OCI-LY1 (cell line): ENCODE data around the gene CASQ2.

Experiments used
- H2AFZ ChIP-seq: fragments of 200-600 bp; sonication (generic), shearing (Covaris generic); 2 replicates; pipeline ENCODE4 v1.6.0; 2014; ENCODE audit warnings: antibody characterized with exemption, mild to moderate bottlenecking, low read length
- H3F3A ChIP-seq: fragments of 200-600 bp; sonication (generic), shearing (Covaris generic); 2 replicates; pipeline ENCODE4 v1.6.0; 2014; ENCODE audit warnings: mild to moderate bottlenecking, antibody characterized with exemption, low read length, moderate library complexity; ENCODE audit not compliant: insufficient read depth
- H3K27ac ChIP-seq: fragments of 200-600 bp; sonication (generic); 2 replicates; pipeline ENCODE4 v1.5.1; 2014; ENCODE audit warnings: low read length, mixed run types, mild to moderate bottlenecking, low read depth; ENCODE audit not compliant: poor library complexity, severe bottlenecking
- H3K27me3 ChIP-seq: fragments of 200-600 bp; sonication (generic); 2 replicates; pipeline ENCODE4 v1.6.0; 2014; ENCODE audit warnings: antibody characterized with exemption, mild to moderate bottlenecking, low read length, moderate library complexity; ENCODE audit not compliant: insufficient read depth
- H3K36me3 ChIP-seq: fragments of 200-600 bp; sonication (generic); 2 replicates; pipeline ENCODE4 v1.6.1; 2014; ENCODE audit warnings: mild to moderate bottlenecking, antibody characterized with exemption, low read length, moderate library complexity, mixed read lengths; ENCODE audit not compliant: insufficient read depth
- H3K4me1 ChIP-seq: fragments of 200-600 bp; sonication (generic); 2 replicates; pipeline ENCODE4 v1.5.1; 2014; ENCODE audit warnings: mild to moderate bottlenecking, low read length, moderate library complexity; ENCODE audit not compliant: insufficient read depth, severe bottlenecking
- H3K4me2 ChIP-seq: fragments of 200-600 bp; sonication (generic), shearing (Covaris generic); 2 replicates; pipeline ENCODE4 v1.6.1; 2014; ENCODE audit warnings: low read length
- H3K4me3 ChIP-seq: fragments of 200-600 bp; sonication (generic); 2 replicates; pipeline ENCODE4 v1.5.1; 2014; ENCODE audit warnings: low read length, low read depth, mild to moderate bottlenecking, mixed read lengths; ENCODE audit not compliant: poor library complexity, severe bottlenecking
- H3K79me2 ChIP-seq: fragments of 200-600 bp; shearing (Covaris generic); 2 replicates; pipeline ENCODE4 v1.6.1; 2016; ENCODE audit warnings: mixed run types, low read length, mixed read lengths; ENCODE audit not compliant: insufficient read depth
- H3K9ac ChIP-seq: fragments of 200-600 bp; sonication (generic), shearing (Covaris generic); 2 replicates; pipeline ENCODE4 v1.6.1; 2014; ENCODE audit warnings: mild to moderate bottlenecking, low read length, mixed read lengths
- H3K9me2 ChIP-seq: fragments of 200-600 bp; sonication (generic), shearing (Covaris generic); 2 replicates; pipeline ENCODE4 v1.6.1; 2014; ENCODE audit warnings: low read depth, mild to moderate bottlenecking, low read length, mixed read lengths
- H3K9me3 ChIP-seq: fragments of 200-600 bp; shearing (Covaris generic); 2 replicates; pipeline ENCODE4 v1.6.1; 2014; ENCODE audit warnings: low read length, mixed read lengths
- H4K20me1 ChIP-seq: fragments of 200-600 bp; sonication (generic), shearing (Covaris generic); 2 replicates; pipeline ENCODE4 v1.6.0; 2016; ENCODE audit warnings: mild to moderate bottlenecking, low read length; ENCODE audit not compliant: insufficient read depth
- CTCF ChIP-seq: fragments of 200-600 bp; sonication (generic), shearing (Covaris generic); IDR thresholded peaks from 2 replicates; pipeline ENCODE4 v1.5.1; 2017; ENCODE audit warnings: mild to moderate bottlenecking, antibody characterized with exemption, low read length, moderate library complexity, mixed read lengths
- EZH2 ChIP-seq: fragments of 200-600 bp; sonication (generic), shearing (Covaris generic); IDR thresholded peaks from 2 replicates; pipeline ENCODE4 v1.8.0; 2017; ENCODE audit warnings: borderline replicate concordance, mixed run types, mild to moderate bottlenecking, antibody characterized with exemption, low read length, moderate library complexity, mixed read lengths

CASQ2 gene

GRCh38 chr1:115670476-115671175, 97.9 kb downstream of the CASQ2 start:
- Histone ChIP-seq H3K27ac (no peak overlapping the region), H3K79me2 (no peaks in the 10 kb centered on the region), H3K4me2 (no peak overlapping the region), H3K36me3 (no peaks in the 10 kb centered on the region), H4K20me1 (no peaks in the 10 kb centered on the region), H3F3A (no peaks in the 10 kb centered on the region), H2AFZ (no peak overlapping the region), H3K4me3 (no peak overlapping the region), H3K9me3 (no peaks in the 10 kb centered on the region), H3K9ac (no peak overlapping the region), H3K27me3 (no peaks in the 10 kb centered on the region), H3K9me2 (no peaks in the 10 kb centered on the region), H3K4me1 (no peaks in the 10 kb centered on the region)
- TF ChIP-seq EZH2 (no peak), CTCF (no peak)

GRCh38 chr1:115669886-115670285, 98.6 kb downstream of the CASQ2 start:
- Histone ChIP-seq H3K27ac (no peak overlapping the region), H3K27me3 (no peaks in the 10 kb centered on the region), H3K36me3 (no peaks in the 10 kb centered on the region), H3K9me2 (no peaks in the 10 kb centered on the region), H2AFZ (no peak overlapping the region), H3K4me3 (no peak overlapping the region), H4K20me1 (no peaks in the 10 kb centered on the region), H3K9me3 (no peaks in the 10 kb centered on the region), H3K9ac (no peak overlapping the region), H3K4me2 (no peak overlapping the region), H3F3A (no peaks in the 10 kb centered on the region), H3K4me1 (no peaks in the 10 kb centered on the region), H3K79me2 (no peaks in the 10 kb centered on the region)
- TF ChIP-seq CTCF (no peak), EZH2 (no peak)

- H3K4me3 ChIP-seq, result no peak overlapping the region
- no peaks in the 10 kb centered on the region for H3K79me2 ChIP-seq
- H3K4me2 ChIP-seq, result no peak overlapping the region
- H3K9ac ChIP-seq, result no peak overlapping the region
- no peak overlapping the region for H2AFZ ChIP-seq
- no peaks in the 10 kb centered on the region for H4K20me1 ChIP-seq
- TF ChIP-seq CTCF, result no peak
- no peak for TF ChIP-seq EZH2
- no peaks in the 10 kb centered on the region for H3K9me2 ChIP-seq
- no peaks in the 10 kb centered on the region for H3K9me3 ChIP-seq
- H3K27me3 ChIP-seq, result no peaks in the 10 kb centered on the region
- H3F3A ChIP-seq, result no peaks in the 10 kb centered on the region
- no peak overlapping the region for H3K27ac ChIP-seq
- H3K4me1 ChIP-seq, result no peaks in the 10 kb centered on the region
- H3K36me3 ChIP-seq, result no peaks in the 10 kb centered on the region
Measured at GRCh38 chr1:115669002-115669673, 99.4 kb downstream of the CASQ2 start.
